ENCODE data around the gene SLC22A23.

The SLC22A23 gene

GRCh38 chr6:3316818-3317217 lies 140.0 kb downstream of the SLC22A23 start:
- DNase-seq (ENCODE audit: low read depth): no peak

GRCh38 chr6:3316331-3316730 lies 140.5 kb downstream of the SLC22A23 start:
- no peak for DNase-seq (ENCODE audit: low read depth)

GRCh38 chr6:3315841-3316240 lies 141.0 kb downstream of the SLC22A23 start:
- DNase-seq (ENCODE audit: low read depth): no peak

GRCh38 chr6:3314621-3315467 lies 142.0 kb downstream of the SLC22A23 start:
- DNase-seq (ENCODE audit: low read depth): no peak

GRCh38 chr6:3314176-3314575 lies 142.7 kb downstream of the SLC22A23 start:
- no peak for DNase-seq (ENCODE audit: low read depth)

- no peak for DNase-seq (ENCODE audit: low read depth)
Measured at GRCh38 chr6:3312604-3313231, 144.1 kb downstream of the SLC22A23 start.

GRCh38 chr6:3311826-3312225 lies 145.0 kb downstream of the SLC22A23 start:
- DNase-seq (ENCODE audit: low read depth): no peak

- DNase-seq (ENCODE audit: low read depth): no peak
Measured at GRCh38 chr6:3310703-3311102, 146.1 kb downstream of the SLC22A23 start.

- no peak for DNase-seq (ENCODE audit: low read depth)
Measured at GRCh38 chr6:3310051-3310448, 146.8 kb downstream of the SLC22A23 start.

GRCh38 chr6:3309391-3310050 lies 147.3 kb downstream of the SLC22A23 start:
- DNase-seq (ENCODE audit: low read depth): no peak

GRCh38 chr6:3308106-3308505 lies 148.7 kb downstream of the SLC22A23 start:
- DNase-seq (ENCODE audit: low read depth): no peak

- DNase-seq (ENCODE audit: low read depth): no peak
Measured at GRCh38 chr6:3307436-3307835, 149.4 kb downstream of the SLC22A23 start.

GRCh38 chr6:3306848-3307247 lies 150.0 kb downstream of the SLC22A23 start:
- no peak for DNase-seq (ENCODE audit: low read depth)

- no peak for DNase-seq (ENCODE audit: low read depth)
Measured at GRCh38 chr6:3305831-3306230, 151.0 kb downstream of the SLC22A23 start.

- no peak for DNase-seq (ENCODE audit: low read depth)
Measured at GRCh38 chr6:3305216-3305565, 151.7 kb downstream of the SLC22A23 start.

GRCh38 chr6:3304500-3305215 lies 152.2 kb downstream of the SLC22A23 start:
- no peak for DNase-seq (ENCODE audit: low read depth)

- no peak for DNase-seq (ENCODE audit: low read depth)
Measured at GRCh38 chr6:3303795-3304411, 152.9 kb downstream of the SLC22A23 start.

GRCh38 chr6:3301506-3301905 lies 155.3 kb downstream of the SLC22A23 start:
- DNase-seq (ENCODE audit: low read depth): no peak

GRCh38 chr6:3299221-3299620 lies 157.6 kb downstream of the SLC22A23 start:
- no peak for DNase-seq (ENCODE audit: low read depth)

- no peak for DNase-seq (ENCODE audit: low read depth)
Measured at GRCh38 chr6:3297909-3298308, 158.9 kb downstream of the SLC22A23 start.

GRCh38 chr6:3297006-3297405 lies 159.8 kb downstream of the SLC22A23 start:
- DNase-seq (ENCODE audit: low read depth): no peak

GRCh38 chr6:3296537-3296936 lies 160.3 kb downstream of the SLC22A23 start:
- no peak for DNase-seq (ENCODE audit: low read depth)
